Measurements from ENCODE around the gene URAD. TPM values are rescaled to one million over a fixed set of nuclear protein-coding genes. Genes with fewer than 3 reads are reported as not detected.

URAD gene
- total and polyA plus RNA-seq, 9 donors: 0.53 to 1.5 TPM; not detected in 7

GRCh38 chr13:27970382-27971235 is 17.9 kb downstream of the URAD start:
- Histone ChIP-seq H3K4me3 (ENCODE audit: low read length) (no peak overlapping the region), H3K36me3 (ENCODE audit: control insufficient read depth, insufficient read depth, low read length) (no peaks in the 10 kb centered on the region), H3K4me1 (ENCODE audit: control insufficient read depth, insufficient read depth, low read length) (no peaks in the 10 kb centered on the region), H3K9me3 (replicated peaks; ENCODE audit: control insufficient read depth, low read depth, low read length) (no peaks in the 10 kb centered on the region), H3K27ac (ENCODE audit: low read length) (no peak overlapping the region), H3K27me3 (ENCODE audit: control insufficient read depth, insufficient read depth, low read length) (peaks cover 99% of the 10 kb centered on the region)
- 1% methylated on average over 46 of the region's 53 CpGs for WGBS (ENCODE audit: insufficient coverage)
- no peak for DNase-seq

DNA sequence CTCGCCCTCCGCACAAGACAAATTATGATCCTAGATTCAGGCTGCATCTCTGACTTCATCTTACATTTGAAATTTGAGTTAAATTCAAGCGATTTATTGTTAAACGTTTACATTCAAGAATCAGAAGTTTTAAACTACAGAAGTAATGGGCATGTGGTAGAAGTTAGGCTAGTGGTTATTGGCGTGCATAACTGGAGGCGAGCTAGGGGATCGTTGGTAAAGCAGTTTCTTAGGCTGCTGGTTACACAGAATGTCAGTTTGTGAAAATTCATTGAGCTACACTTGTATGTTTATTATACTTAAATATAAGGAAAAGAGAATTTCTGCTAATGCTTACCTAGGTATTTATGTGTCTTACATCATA is 18.6 kb downstream of the URAD start:
- H3K9me3 ChIP-seq (replicated peaks; ENCODE audit: control insufficient read depth, low read depth, low read length): no peaks in the 10 kb centered on the region
- WGBS (ENCODE audit: insufficient coverage): 0% methylated on average over 2 of the region's 7 CpGs
- H3K27ac ChIP-seq (ENCODE audit: low read length): no peak overlapping the region
- H3K27me3 ChIP-seq (ENCODE audit: control insufficient read depth, insufficient read depth, low read length): peaks cover 99% of the 10 kb centered on the region
- H3K36me3 ChIP-seq (ENCODE audit: control insufficient read depth, insufficient read depth, low read length): no peaks in the 10 kb centered on the region
- no peak overlapping the region for H3K4me3 ChIP-seq (ENCODE audit: low read length)
- H3K4me1 ChIP-seq (ENCODE audit: control insufficient read depth, insufficient read depth, low read length): no peaks in the 10 kb centered on the region
- no peak for DNase-seq

DNA sequence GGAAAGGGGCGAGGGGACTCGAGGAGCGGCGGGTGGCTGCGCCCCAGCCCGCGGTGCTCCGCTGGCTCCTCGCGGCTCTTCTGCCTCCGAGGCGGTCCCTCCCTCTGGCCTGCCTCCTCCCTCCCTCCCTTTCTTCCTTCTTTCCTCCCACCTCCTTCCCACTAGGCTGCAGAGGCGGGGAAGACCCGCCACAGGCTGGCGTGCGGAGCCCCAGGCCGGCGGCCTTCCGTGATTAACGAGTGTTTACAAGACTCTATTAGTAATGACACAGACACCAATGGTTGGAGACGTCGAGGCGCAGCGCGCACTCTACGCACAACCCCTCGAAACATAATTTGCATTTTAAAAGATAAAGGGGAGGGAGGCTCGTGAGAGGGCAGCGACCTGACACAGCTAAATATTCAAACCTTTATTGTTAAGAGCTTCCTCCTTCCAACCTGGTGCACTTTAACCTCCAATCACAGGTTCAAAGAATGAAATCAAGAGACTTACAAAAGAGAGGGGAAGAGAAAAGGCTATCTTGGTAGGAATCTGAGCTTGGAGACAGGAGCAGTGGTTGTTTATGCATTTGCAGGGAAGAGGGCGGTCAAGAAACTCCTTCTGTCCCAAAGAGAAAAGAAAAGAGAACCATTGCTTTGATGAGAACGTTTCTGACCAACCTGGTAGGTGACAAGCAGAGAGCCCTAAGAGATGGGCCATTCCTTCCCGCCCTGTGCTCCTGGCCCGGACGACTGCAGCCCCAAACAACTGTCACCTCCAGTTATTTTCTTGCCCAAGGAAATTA is 19.2 kb downstream of the URAD start, which contains the start of gene CDX2:
Gene CDX2, minus strand, starts transcription at position 234 of the 784 bp plus-strand sequence. CDS start 309 bp downstream, outside the sequence.
- H3K4me1 ChIP-seq (ENCODE audit: control insufficient read depth, insufficient read depth, low read length): no peaks in the 10 kb centered on the region
- H3K36me3 ChIP-seq (ENCODE audit: control insufficient read depth, insufficient read depth, low read length): no peaks in the 10 kb centered on the region
- peaks cover 99% of the 10 kb centered on the region for H3K27me3 ChIP-seq (ENCODE audit: control insufficient read depth, insufficient read depth, low read length)
- H3K4me3 ChIP-seq (ENCODE audit: low read length): no peak within 1 kb of the TSS
- no peaks in the 10 kb centered on the region for H3K9me3 ChIP-seq (replicated peaks; ENCODE audit: control insufficient read depth, low read depth, low read length)
- WGBS (ENCODE audit: insufficient coverage): 2% methylated on average over 11 of the region's 34 CpGs
- no peak within 1 kb of the TSS for H3K27ac ChIP-seq (ENCODE audit: low read length)
- no peak for DNase-seq

- Histone ChIP-seq H3K36me3 (ENCODE audit: control insufficient read depth, insufficient read depth, low read length) (no peaks in the 10 kb centered on the region), H3K4me1 (ENCODE audit: control insufficient read depth, insufficient read depth, low read length) (no peaks in the 10 kb centered on the region), H3K9me3 (replicated peaks; ENCODE audit: control insufficient read depth, low read depth, low read length) (no peaks in the 10 kb centered on the region), H3K4me3 (ENCODE audit: low read length) (no peak overlapping the region), H3K27ac (ENCODE audit: low read length) (no peak overlapping the region), H3K27me3 (ENCODE audit: control insufficient read depth, insufficient read depth, low read length) (peaks cover 98% of the 10 kb centered on the region)
- no peak for DNase-seq
- under 1% methylated on average over 85 of the region's 86 CpGs for WGBS (ENCODE audit: insufficient coverage)
Measured at GRCh38 chr13:27968316-27969081, 20.0 kb downstream of the URAD start.

- no peak overlapping the region for H3K4me3 ChIP-seq (ENCODE audit: low read length)
- peaks cover 99% of the 10 kb centered on the region for H3K27me3 ChIP-seq (ENCODE audit: control insufficient read depth, insufficient read depth, low read length)
- H3K27ac ChIP-seq (ENCODE audit: low read length): no peak overlapping the region
- H3K4me1 ChIP-seq (ENCODE audit: control insufficient read depth, insufficient read depth, low read length): no peaks in the 10 kb centered on the region
- no peaks in the 10 kb centered on the region for H3K9me3 ChIP-seq (replicated peaks; ENCODE audit: control insufficient read depth, low read depth, low read length)
- H3K36me3 ChIP-seq (ENCODE audit: control insufficient read depth, insufficient read depth, low read length): no peaks in the 10 kb centered on the region
- WGBS (ENCODE audit: insufficient coverage): 0% methylated on average over 28 of the region's 33 CpGs
- DNase-seq: no peak
Measured at GRCh38 chr13:27967736-27968315, 20.7 kb downstream of the URAD start.

- Histone ChIP-seq H3K9me3 (replicated peaks; ENCODE audit: control insufficient read depth, low read depth, low read length) (no peaks in the 10 kb centered on the region), H3K4me1 (ENCODE audit: control insufficient read depth, insufficient read depth, low read length) (no peaks in the 10 kb centered on the region), H3K4me3 (ENCODE audit: low read length) (no peak overlapping the region), H3K27me3 (ENCODE audit: control insufficient read depth, insufficient read depth, low read length) (peaks cover 99% of the 10 kb centered on the region), H3K36me3 (ENCODE audit: control insufficient read depth, insufficient read depth, low read length) (no peaks in the 10 kb centered on the region), H3K27ac (ENCODE audit: low read length) (no peak overlapping the region)
- WGBS (ENCODE audit: insufficient coverage): 2% methylated on average over 10 of the region's 18 CpGs
- DNase-seq: no peak
Measured at GRCh38 chr13:27967203-27967735, 21.2 kb downstream of the URAD start.

- 3% methylated on average over 27 of the region's 38 CpGs for WGBS (ENCODE audit: insufficient coverage)
- H3K27me3 ChIP-seq (ENCODE audit: control insufficient read depth, insufficient read depth, low read length): peaks cover 98% of the 10 kb centered on the region
- no peak overlapping the region for H3K4me3 ChIP-seq (ENCODE audit: low read length)
- DNase-seq: no peak
- no peak overlapping the region for H3K27ac ChIP-seq (ENCODE audit: low read length)
- no peaks in the 10 kb centered on the region for H3K4me1 ChIP-seq (ENCODE audit: control insufficient read depth, insufficient read depth, low read length)
- no peaks in the 10 kb centered on the region for H3K36me3 ChIP-seq (ENCODE audit: control insufficient read depth, insufficient read depth, low read length)
- no peaks in the 10 kb centered on the region for H3K9me3 ChIP-seq (replicated peaks; ENCODE audit: control insufficient read depth, low read depth, low read length)
Measured at GRCh38 chr13:27966641-27967202, 21.8 kb downstream of the URAD start.

GRCh38 chr13:27965740-27966640 is 22.5 kb downstream of the URAD start:
- no peak for DNase-seq
- 3% methylated on average over 34 of the region's 45 CpGs for WGBS (ENCODE audit: insufficient coverage)
- H3K4me1 ChIP-seq (ENCODE audit: control insufficient read depth, insufficient read depth, low read length): peaks cover 4% of the 10 kb centered on the region
- H3K4me3 ChIP-seq (ENCODE audit: low read length): no peak overlapping the region
- no peak overlapping the region for H3K27ac ChIP-seq (ENCODE audit: low read length)
- H3K27me3 ChIP-seq (ENCODE audit: control insufficient read depth, insufficient read depth, low read length): peaks cover 98% of the 10 kb centered on the region
- no peaks in the 10 kb centered on the region for H3K9me3 ChIP-seq (replicated peaks; ENCODE audit: control insufficient read depth, low read depth, low read length)
- no peaks in the 10 kb centered on the region for H3K36me3 ChIP-seq (ENCODE audit: control insufficient read depth, insufficient read depth, low read length)

GRCh38 chr13:27965343-27965739 is 23.2 kb downstream of the URAD start:
- no peak for DNase-seq
- H3K9me3 ChIP-seq (replicated peaks; ENCODE audit: control insufficient read depth, low read depth, low read length): no peaks in the 10 kb centered on the region
- whole genome bisulfite sequencing (ENCODE audit: insufficient coverage): 48% methylated on average over 5 of the region's 7 CpGs
- H3K4me1 ChIP-seq (ENCODE audit: control insufficient read depth, insufficient read depth, low read length): peaks cover 10% of the 10 kb centered on the region
- H3K27ac ChIP-seq (ENCODE audit: low read length): no peak overlapping the region
- no peak overlapping the region for H3K4me3 ChIP-seq (ENCODE audit: low read length)
- peaks cover 98% of the 10 kb centered on the region for H3K27me3 ChIP-seq (ENCODE audit: control insufficient read depth, insufficient read depth, low read length)
- no peaks in the 10 kb centered on the region for H3K36me3 ChIP-seq (ENCODE audit: control insufficient read depth, insufficient read depth, low read length)
